ENCODE results near the gene ZBTB5.

GRCh38 chr9:37419204-37419603 lies 46.0 kb downstream of the ZBTB5 start:
- TF ChIP-seq CTCF (IDR thresholded peaks at IDR 0.05; ENCODE audit: insufficient read depth, low read depth, low read length) (no peak), EZH2 (IDR thresholded peaks at IDR 0.05; ENCODE audit: insufficient read depth, low read length) (no peak)

Measured in astrocyte (in vitro differentiated cells and primary cell).